ENCODE results near the gene UPP2.

GRCh38 chr2:158099716-158100115, 2.0 kb upstream of the UPP2 start:
- TF ChIP-seq, protein P1, sequence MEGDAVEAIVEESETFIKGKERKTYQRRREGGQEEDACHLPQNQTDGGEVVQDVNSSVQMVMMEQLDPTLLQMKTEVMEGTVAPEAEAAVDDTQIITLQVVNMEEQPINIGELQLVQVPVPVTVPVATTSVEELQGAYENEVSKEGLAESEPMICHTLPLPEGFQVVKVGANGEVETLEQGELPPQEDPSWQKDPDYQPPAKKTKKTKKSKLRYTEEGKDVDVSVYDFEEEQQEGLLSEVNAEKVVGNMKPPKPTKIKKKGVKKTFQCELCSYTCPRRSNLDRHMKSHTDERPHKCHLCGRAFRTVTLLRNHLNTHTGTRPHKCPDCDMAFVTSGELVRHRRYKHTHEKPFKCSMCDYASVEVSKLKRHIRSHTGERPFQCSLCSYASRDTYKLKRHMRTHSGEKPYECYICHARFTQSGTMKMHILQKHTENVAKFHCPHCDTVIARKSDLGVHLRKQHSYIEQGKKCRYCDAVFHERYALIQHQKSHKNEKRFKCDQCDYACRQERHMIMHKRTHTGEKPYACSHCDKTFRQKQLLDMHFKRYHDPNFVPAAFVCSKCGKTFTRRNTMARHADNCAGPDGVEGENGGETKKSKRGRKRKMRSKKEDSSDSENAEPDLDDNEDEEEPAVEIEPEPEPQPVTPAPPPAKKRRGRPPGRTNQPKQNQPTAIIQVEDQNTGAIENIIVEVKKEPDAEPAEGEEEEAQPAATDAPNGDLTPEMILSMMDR (IDR thresholded peaks at IDR 0.05; ENCODE audit: low read depth, low read length, poor library complexity, severe bottlenecking) = no peak
- no peak for TF ChIP-seq EZH2phosphoT487 (IDR thresholded peaks at IDR 0.05; ENCODE audit: borderline replicate concordance, low read length)
